ENCODE data around the gene FBLN1.
"Not testable (repeated sequence)": the region's sequence is repeated elsewhere in the genome, so short reads cannot be mapped to it uniquely, and the experiment has no call there.

FBLN1 gene

GRCh38 chr22:45599836-45600577, 97.3 kb downstream of the FBLN1 start:
- no peak for TF ChIP-seq CTCF (IDR thresholded peaks at IDR 0.05; ENCODE audit: low read depth, low read length, missing control alignments)
- no peak for DNase-seq (ENCODE audit: low read depth)
- in situ Hi-C loops (cut with HindIII; ENCODE audit: low sequenced_read_pairs) = no loop called here
- H3K4me3 ChIP-seq (ENCODE audit: low read depth, low read length) = no peak overlapping the region

- no peak for DNase-seq (ENCODE audit: low read depth)
- in situ Hi-C loops (cut with HindIII; ENCODE audit: low sequenced_read_pairs) = no loop called here
- no peak for TF ChIP-seq CTCF (IDR thresholded peaks at IDR 0.05; ENCODE audit: low read depth, low read length, missing control alignments)
- no peak overlapping the region for H3K4me3 ChIP-seq (ENCODE audit: low read depth, low read length)
Measured at GRCh38 chr22:45600790-45601730, 98.4 kb downstream of the FBLN1 start.

GRCh38 chr22:45602004-45602733, 99.5 kb downstream of the FBLN1 start:
- no peak overlapping the region for H3K4me3 ChIP-seq (ENCODE audit: low read depth, low read length)
- DNase-seq (ENCODE audit: low read depth) = no peak
- TF ChIP-seq CTCF (IDR thresholded peaks at IDR 0.05; ENCODE audit: low read depth, low read length, missing control alignments) = no peak
- in situ Hi-C loops (cut with HindIII; ENCODE audit: low sequenced_read_pairs) = no loop called here

GRCh38 chr22:45602824-45603595, 100.3 kb downstream of the FBLN1 start:
- in situ Hi-C loops (cut with HindIII; ENCODE audit: low sequenced_read_pairs) = no loop called here
- DNase-seq (ENCODE audit: low read depth) = no peak
- no peak overlapping the region for H3K4me3 ChIP-seq (ENCODE audit: low read depth, low read length)
- no peak for TF ChIP-seq CTCF (IDR thresholded peaks at IDR 0.05; ENCODE audit: low read depth, low read length, missing control alignments)

GRCh38 chr22:45603619-45604018, 100.9 kb downstream of the FBLN1 start:
- H3K4me3 ChIP-seq (ENCODE audit: low read depth, low read length) = no peak overlapping the region
- in situ Hi-C loops (cut with HindIII; ENCODE audit: low sequenced_read_pairs) = no loop called here
- no peak for DNase-seq (ENCODE audit: low read depth)
- no peak for TF ChIP-seq CTCF (IDR thresholded peaks at IDR 0.05; ENCODE audit: low read depth, low read length, missing control alignments)

GRCh38 chr22:45608045-45608444, 105.4 kb downstream of the FBLN1 start:
- H3K4me3 ChIP-seq (ENCODE audit: low read depth, low read length); DNase-seq (ENCODE audit: low read depth); in situ Hi-C loops (cut with HindIII; ENCODE audit: low sequenced_read_pairs): not testable (repeated sequence)

Data from astrocyte of the cerebellum (primary cell).